Mucosa of descending colon (tissue), 3 donors: ENCODE measurements around the gene AHRR. TPM values are rescaled to one million over a fixed set of nuclear protein-coding genes. Genes with fewer than 3 reads are reported as not detected.

Source experiments
- ATAC-seq: fragments of 200-7000 bp; cut with Tn5 transposase; one replicate; pipeline ENCODE4 v1.9.1; 2020; ENCODE audit warnings: mild to moderate bottlenecking, moderate library complexity
- DNase-seq, 3 donors: peaks; one replicate each; pipeline ENCODE4 v3.0.0-alpha.2; 2020
- H3K36me3 ChIP-seq: fragments of 200-600 bp; one replicate; pipeline ENCODE4 v1.8.0; 2021; ENCODE audit warnings: low read depth, mild to moderate bottlenecking
- H3K4me1 ChIP-seq: fragments of 200-600 bp; one replicate; pipeline ENCODE4 v1.8.0; 2021; ENCODE audit warnings: low read depth, mild to moderate bottlenecking
- H3K4me3 ChIP-seq: fragments of 200-600 bp; one replicate; pipeline ENCODE4 v1.8.0; 2021; ENCODE audit warnings: mild to moderate bottlenecking
- H3K9me3 ChIP-seq: fragments of 200-600 bp; one replicate; pipeline ENCODE4 v1.8.0; 2021; ENCODE audit warnings: mild to moderate bottlenecking
- intact Hi-C, 2 donors: fragments of 100-400 bp; cut with DNase I in 1 of 2; cut with micrococcal nuclease in 1 of 2; formaldehyde crosslinking; loops; one replicate each; pipeline versions ENCODE4 v1.11.0 to v1.11.1; 2022; cut with DNase I, micrococcal nuclease
- total RNA-seq, 3 donors: library from RNA; stranded (reverse); fragmentation: NEBNext Ultra II Directional in 2 of 3; extraction: Animal tissue kit (Norgen Biotek cat#: 25700) in 2 of 3; gene quantifications; one replicate each; pipeline versions ENCODE4 v1.2.1 to v1.2.4, GENCODE V29; 2021 to 2023
- TF ChIP-seq, protein P1 (sequence below): fragments of 200-600 bp; IDR thresholded peaks from one replicate; pipeline ENCODE4 v1.8.0; 2022; ENCODE audit warnings: antibody characterized with exemption, mild to moderate bottlenecking
- donor health status: DM: no; HTN: no; CAD: no; lungs with moderate emphysema.
- donor health status: DM: no; HTN: no; CAD: no.
- donor health status: DM: no; HTN: yes; CAD: no.

AHRR gene
- total RNA-seq, 3 donors from 2014 or later, result 2.0 to 3.2 (median 2.3) TPM

- ATAC-seq (no peak), DNase-seq (peak in 2 of 3 donors; percentile 16 to 33)
- peaks cover 5% of the 10 kb centered on the region for H3K36me3 ChIP-seq
Measured at GRCh38 chr5:454936-455335, 133.4 kb downstream of the AHRR start.

DNA sequence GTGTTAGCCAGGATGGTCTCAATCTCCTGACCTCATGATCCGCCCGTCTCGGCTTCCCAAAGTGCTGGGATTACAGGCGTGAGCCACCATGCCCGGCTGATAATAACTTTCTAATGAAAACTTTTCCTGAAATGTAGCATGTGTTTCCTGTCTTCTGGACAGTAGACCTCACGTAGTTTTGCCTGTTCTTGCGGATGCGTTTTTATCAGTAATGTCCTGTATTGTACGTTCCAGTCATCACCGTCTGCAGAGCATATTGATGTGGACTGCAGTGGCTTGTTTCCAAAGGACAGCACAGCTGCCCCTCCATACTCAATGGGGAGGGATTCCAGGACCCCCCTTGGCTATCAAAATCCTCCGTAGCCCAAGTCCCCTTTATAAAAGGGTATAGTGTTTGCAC lies 134.3 kb downstream of the AHRR start:
- no peak overlapping the region for H3K4me3 ChIP-seq
- intact Hi-C loops, result no loop called here
- TF ChIP-seq, protein P1, sequence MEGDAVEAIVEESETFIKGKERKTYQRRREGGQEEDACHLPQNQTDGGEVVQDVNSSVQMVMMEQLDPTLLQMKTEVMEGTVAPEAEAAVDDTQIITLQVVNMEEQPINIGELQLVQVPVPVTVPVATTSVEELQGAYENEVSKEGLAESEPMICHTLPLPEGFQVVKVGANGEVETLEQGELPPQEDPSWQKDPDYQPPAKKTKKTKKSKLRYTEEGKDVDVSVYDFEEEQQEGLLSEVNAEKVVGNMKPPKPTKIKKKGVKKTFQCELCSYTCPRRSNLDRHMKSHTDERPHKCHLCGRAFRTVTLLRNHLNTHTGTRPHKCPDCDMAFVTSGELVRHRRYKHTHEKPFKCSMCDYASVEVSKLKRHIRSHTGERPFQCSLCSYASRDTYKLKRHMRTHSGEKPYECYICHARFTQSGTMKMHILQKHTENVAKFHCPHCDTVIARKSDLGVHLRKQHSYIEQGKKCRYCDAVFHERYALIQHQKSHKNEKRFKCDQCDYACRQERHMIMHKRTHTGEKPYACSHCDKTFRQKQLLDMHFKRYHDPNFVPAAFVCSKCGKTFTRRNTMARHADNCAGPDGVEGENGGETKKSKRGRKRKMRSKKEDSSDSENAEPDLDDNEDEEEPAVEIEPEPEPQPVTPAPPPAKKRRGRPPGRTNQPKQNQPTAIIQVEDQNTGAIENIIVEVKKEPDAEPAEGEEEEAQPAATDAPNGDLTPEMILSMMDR, result no peak
- no peak for DNase-seq
- no peak for ATAC-seq
- H3K9me3 ChIP-seq, result peaks cover 6% of the 10 kb centered on the region
- H3K4me1 ChIP-seq, result no peaks in the 10 kb centered on the region
- H3K36me3 ChIP-seq, result peaks cover 5% of the 10 kb centered on the region

More at GRCh38 chr5:454936-455335, 133.4 kb downstream of the AHRR start:
- TF ChIP-seq, protein P1, result no peak
- H3K4me1 ChIP-seq, result no peaks in the 10 kb centered on the region
- H3K9me3 ChIP-seq, result peaks cover 6% of the 10 kb centered on the region
- H3K4me3 ChIP-seq, result no peak overlapping the region
- intact Hi-C loops, result no loop called here

GRCh38 chr5:456351-457194 lies 135.1 kb downstream of the AHRR start:
- no peak for ATAC-seq
- intact Hi-C loops, result no loop called here
- Histone ChIP-seq H3K4me1 (no peaks in the 10 kb centered on the region), H3K36me3 (peaks cover 5% of the 10 kb centered on the region), H3K4me3 (no peak overlapping the region), H3K9me3 (peaks cover 6% of the 10 kb centered on the region)
- TF ChIP-seq, protein P1, result no peak
- DNase-seq, result peak in 1 of 3 donors; percentile 14

DNA sequence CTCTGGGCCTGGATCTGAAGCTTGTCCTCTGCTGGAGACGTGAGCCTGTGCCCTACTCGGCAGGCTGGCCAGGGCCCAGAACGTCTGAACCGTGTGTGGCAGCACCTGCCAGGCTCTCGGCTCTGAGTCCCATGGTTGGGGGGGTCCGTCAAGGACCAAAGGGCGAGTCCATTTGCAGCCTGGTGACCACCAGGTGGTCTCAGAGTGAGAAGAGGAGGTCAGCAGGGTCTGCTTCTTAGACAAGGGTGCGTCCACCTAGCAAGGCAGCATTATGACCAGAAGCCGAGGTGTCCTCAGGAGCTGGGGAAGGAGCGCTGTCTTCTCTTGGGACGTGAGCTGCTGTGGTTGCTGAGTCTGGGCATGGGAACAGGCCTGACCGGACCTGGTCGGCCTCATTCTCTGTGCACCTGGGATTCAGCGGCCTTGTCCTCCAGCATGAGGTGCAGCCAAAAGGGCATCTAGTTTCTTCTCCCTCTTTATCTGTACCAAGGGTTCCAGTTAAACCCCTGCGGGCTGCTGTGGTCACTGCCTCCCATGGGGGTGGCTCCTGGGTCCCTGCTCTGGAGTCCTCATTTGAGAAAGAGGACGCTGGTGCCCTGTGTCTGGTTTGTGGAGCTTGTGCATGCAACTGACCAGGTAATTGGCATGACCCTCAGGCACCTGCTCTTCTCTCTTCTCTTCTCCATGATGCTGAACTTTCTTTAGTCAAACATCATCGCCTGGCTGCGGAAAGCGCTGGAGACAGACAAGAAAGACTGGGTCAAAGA lies 135.9 kb downstream of the AHRR start:
- peaks cover 11% of the 10 kb centered on the region for H3K36me3 ChIP-seq
- no peaks in the 10 kb centered on the region for H3K4me1 ChIP-seq
- DNase-seq (no peak), ATAC-seq (no peak)
- TF ChIP-seq, protein P1, result no peak
- no peaks in the 10 kb centered on the region for H3K9me3 ChIP-seq
- no peak overlapping the region for H3K4me3 ChIP-seq
- intact Hi-C loops, result no loop called here

DNA sequence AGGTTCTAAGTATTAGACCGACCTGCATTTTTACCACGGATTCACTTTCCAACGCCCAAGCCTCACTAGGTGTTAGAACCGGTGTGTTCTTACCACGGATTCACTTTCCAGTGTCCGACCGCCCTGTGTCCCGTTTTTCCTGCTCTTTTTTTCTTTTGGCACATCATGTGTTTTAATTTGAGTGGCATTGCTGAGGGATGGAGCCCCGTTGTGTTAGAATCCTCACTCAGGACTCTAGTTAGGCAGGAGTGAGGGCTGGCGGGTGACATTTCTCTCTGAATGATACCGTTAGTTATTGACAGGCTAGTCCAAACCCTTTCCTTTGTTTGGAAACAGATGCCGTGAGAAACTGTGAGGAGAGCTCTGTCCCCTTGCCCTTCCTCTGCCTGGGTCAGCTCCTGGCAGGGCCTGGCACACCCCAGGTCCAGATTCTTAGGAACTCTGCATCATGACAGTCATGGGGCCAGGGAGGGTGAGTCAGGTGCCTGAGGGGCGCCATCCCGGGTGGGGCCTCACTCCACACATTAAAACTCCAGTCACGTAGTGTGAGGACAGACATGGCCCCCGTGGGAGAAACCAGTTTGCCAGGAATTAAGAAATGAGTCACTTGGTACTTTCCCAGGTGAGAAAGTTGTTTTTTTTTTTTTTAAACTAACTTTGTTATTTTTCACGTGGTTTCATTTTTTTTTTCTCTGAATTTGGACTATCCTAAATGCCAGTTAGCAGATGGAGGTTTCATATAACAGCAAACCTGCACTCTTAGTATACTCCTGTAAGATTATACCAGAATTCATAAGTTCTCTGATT lies 137.2 kb downstream of the AHRR start:
- no peaks in the 10 kb centered on the region for H3K4me1 ChIP-seq
- DNase-seq, result peak in 1 of 3 donors; percentile 13
- H3K9me3 ChIP-seq, result no peaks in the 10 kb centered on the region
- H3K4me3 ChIP-seq, result no peak overlapping the region
- intact Hi-C loops, result no loop called here
- TF ChIP-seq, protein P1, result no peak
- peaks cover 17% of the 10 kb centered on the region for H3K36me3 ChIP-seq
- no peak for ATAC-seq
